ENCODE results near the gene FAT2. TPM values are rescaled to one million over a fixed set of nuclear protein-coding genes. Genes with fewer than 3 reads are reported as not detected.

Gene FAT2
- total RNA-seq, 1 donor from 2014 or later = 0.53 TPM

- no peaks in the 10 kb centered on the region for H3K27me3 ChIP-seq (ENCODE audit: low read depth)
- no peak for ATAC-seq
- no peak for DNase-seq
- H3K36me3 ChIP-seq = no peaks in the 10 kb centered on the region
- H3K9me3 ChIP-seq = no peaks in the 10 kb centered on the region
- H3K4me1 ChIP-seq = peaks cover 6% of the 10 kb centered on the region
- intact Hi-C loops (cut with DNase I) = no loop called here
- no peak overlapping the region for H3K27ac ChIP-seq
- no peak for TF ChIP-seq CTCF (IDR thresholded peaks at IDR 0.05)
- H3K4me3 ChIP-seq = no peak overlapping the region
Measured at GRCh38 chr5:151574444-151574996, 16.6 kb downstream of the FAT2 start.

GRCh38 chr5:151572657-151573368 is 18.3 kb downstream of the FAT2 start:
- Histone ChIP-seq H3K36me3 (no peaks in the 10 kb centered on the region), H3K27me3 (ENCODE audit: low read depth) (no peaks in the 10 kb centered on the region), H3K27ac (no peak overlapping the region), H3K4me1 (no peaks in the 10 kb centered on the region), H3K4me3 (no peak overlapping the region), H3K9me3 (no peaks in the 10 kb centered on the region)
- no peak for TF ChIP-seq CTCF (IDR thresholded peaks at IDR 0.05)
- DNase-seq (no peak), ATAC-seq (no peak)
- intact Hi-C loops (cut with DNase I) = no loop called here

- intact Hi-C loops (cut with DNase I) = no loop called here
- H3K4me3 ChIP-seq = no peak overlapping the region
- H3K4me1 ChIP-seq = no peaks in the 10 kb centered on the region
- no peaks in the 10 kb centered on the region for H3K36me3 ChIP-seq
- ATAC-seq (peak in 1 of 2 donors; percentile 20), DNase-seq (no peak)
- H3K9me3 ChIP-seq = no peaks in the 10 kb centered on the region
- no peak for TF ChIP-seq CTCF (IDR thresholded peaks at IDR 0.05)
- H3K27ac ChIP-seq = no peak overlapping the region
- no peaks in the 10 kb centered on the region for H3K27me3 ChIP-seq (ENCODE audit: low read depth)
Measured at GRCh38 chr5:151571270-151572173, 19.6 kb downstream of the FAT2 start.

GRCh38 chr5:151570512-151571269 is 20.4 kb downstream of the FAT2 start:
- Histone ChIP-seq H3K4me3 (no peak overlapping the region), H3K27me3 (ENCODE audit: low read depth) (peaks cover 7% of the 10 kb centered on the region), H3K4me1 (no peaks in the 10 kb centered on the region), H3K36me3 (no peaks in the 10 kb centered on the region), H3K27ac (no peak overlapping the region), H3K9me3 (no peaks in the 10 kb centered on the region)
- ATAC-seq (no peak), DNase-seq (no peak)
- TF ChIP-seq CTCF (IDR thresholded peaks at IDR 0.05) = no peak
- intact Hi-C loops (cut with DNase I) = no loop called here

- Histone ChIP-seq H3K4me1 (no peaks in the 10 kb centered on the region), H3K36me3 (no peaks in the 10 kb centered on the region), H3K9me3 (no peaks in the 10 kb centered on the region), H3K4me3 (no peak overlapping the region), H3K27ac (no peak overlapping the region), H3K27me3 (ENCODE audit: low read depth) (peaks cover 8% of the 10 kb centered on the region)
- intact Hi-C loops (cut with DNase I) = no loop called here
- ATAC-seq = no peak
- no peak for TF ChIP-seq CTCF (IDR thresholded peaks at IDR 0.05)
- no peak for DNase-seq
Measured at GRCh38 chr5:151570058-151570457, 21.1 kb downstream of the FAT2 start.
